HEK293 (cell line): ENCODE data around the gene CDYL2.
A peak's percentile ranks its signal among the peaks of the same experiment; 100 is the strongest.

Experiments used
- WT1 ChIP-seq: fragments of 450-650 bp; formaldehyde crosslinking; IDR thresholded peaks from 2 replicates; pipeline ENCODE4 v1.5.1; 2016; ENCODE audit warnings: missing biosample characterization, missing genetic modification characterization
- ZBTB17 ChIP-seq: fragments of 450-650 bp; formaldehyde crosslinking; IDR thresholded peaks from 2 replicates; pipeline ENCODE4 v1.5.1; 2016; ENCODE audit warnings: missing biosample characterization, missing genetic modification characterization
- ZIC2 ChIP-seq: fragments of 450-650 bp; formaldehyde crosslinking; IDR thresholded peaks from 2 replicates; pipeline ENCODE4 v1.5.1; 2016; ENCODE audit warnings: missing biosample characterization, missing genetic modification characterization
- ZNF223 ChIP-seq: fragments of 450-650 bp; formaldehyde crosslinking; IDR thresholded peaks from 2 replicates; pipeline ENCODE4 v1.5.1; 2016; ENCODE audit warnings: missing biosample characterization, missing genetic modification characterization
- ZNF366 ChIP-seq: fragments of 450-650 bp; formaldehyde crosslinking; conservative IDR thresholded peaks from 2 replicates; pipeline ENCODE4 v1.5.1; 2016; ENCODE audit warnings: missing biosample characterization, missing genetic modification characterization
- ZNF548 ChIP-seq: fragments of 450-650 bp; formaldehyde crosslinking; IDR thresholded peaks from 2 replicates; pipeline ENCODE4 v1.5.1; 2016; ENCODE audit warnings: missing biosample characterization, missing genetic modification characterization
- ZNF610 ChIP-seq: fragments of 450-650 bp; formaldehyde crosslinking; IDR thresholded peaks from 2 replicates; pipeline ENCODE4 v1.5.1; 2016; ENCODE audit warnings: missing biosample characterization, missing genetic modification characterization, borderline replicate concordance
- TF ChIP-seq, protein P1 (sequence below): fragments of 450-650 bp; formaldehyde crosslinking; IDR thresholded peaks from 2 replicates; pipeline ENCODE4 v1.5.1; 2016; ENCODE audit warnings: missing biosample characterization, missing genetic modification characterization
- TF ChIP-seq, protein P2 (sequence below): fragments of 450-650 bp; formaldehyde crosslinking; IDR thresholded peaks from 2 replicates; pipeline ENCODE4 v1.5.1; 2016; ENCODE audit warnings: missing biosample characterization, missing genetic modification characterization
- TF ChIP-seq, protein P3 (sequence below): fragments of 450-650 bp; formaldehyde crosslinking; IDR thresholded peaks from 2 replicates; pipeline ENCODE4 v1.5.1; 2017; ENCODE audit warnings: missing biosample characterization, missing genetic modification characterization
- TF ChIP-seq, protein P4 (sequence below): fragments of 450-650 bp; formaldehyde crosslinking; IDR thresholded peaks from 2 replicates; pipeline ENCODE4 v1.5.1; 2016; ENCODE audit warnings: missing biosample characterization, missing genetic modification characterization, borderline replicate concordance
- TF ChIP-seq, protein P5 (sequence below): fragments of 450-650 bp; formaldehyde crosslinking; IDR thresholded peaks from 2 replicates; pipeline ENCODE4 v1.5.1; 2016; ENCODE audit warnings: missing biosample characterization, missing genetic modification characterization
- TF ChIP-seq, protein P6 (sequence below): fragments of 450-650 bp; formaldehyde crosslinking; conservative IDR thresholded peaks from 2 replicates; pipeline ENCODE4 v1.5.1; 2016; ENCODE audit warnings: low read depth, missing biosample characterization, missing genetic modification characterization

The CDYL2 gene

DNA sequence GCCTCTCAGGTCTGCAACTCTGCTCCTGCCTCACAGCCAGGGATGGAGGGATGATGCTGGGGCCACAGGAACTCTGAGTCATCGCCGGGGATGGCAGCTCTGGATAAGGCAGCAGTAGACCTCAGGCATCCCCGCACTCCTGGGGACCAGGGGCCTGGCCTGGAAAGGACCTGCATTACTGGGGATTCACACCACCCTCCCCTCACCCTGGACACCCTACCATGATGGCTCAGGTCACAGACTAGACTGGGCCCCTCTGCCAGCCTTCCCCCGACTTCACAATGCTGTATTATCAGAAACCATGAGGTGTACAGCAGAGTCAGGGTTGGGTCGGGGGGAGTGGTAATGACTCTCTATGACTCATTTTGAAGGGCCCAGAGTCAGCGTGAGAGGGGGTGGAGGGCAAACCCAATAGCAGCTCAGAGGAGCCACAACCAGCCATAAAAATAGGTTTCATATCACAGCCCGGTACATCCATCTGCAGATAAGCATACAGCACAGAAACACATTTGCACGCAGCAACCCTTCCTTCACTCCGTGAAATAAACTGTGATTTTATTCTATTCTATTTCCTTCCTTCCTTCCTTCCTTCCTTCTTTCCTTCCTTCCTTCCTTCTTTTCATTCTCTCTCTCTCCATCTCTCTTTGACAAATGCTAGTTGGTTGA, 234.8 kb downstream of the CDYL2 start (continued):
- TF ChIP-seq ZNF610 (tag by site-specific recombination) = no peak
- peak; percentile 60 for TF ChIP-seq ZIC2
- TF ChIP-seq, protein P1, sequence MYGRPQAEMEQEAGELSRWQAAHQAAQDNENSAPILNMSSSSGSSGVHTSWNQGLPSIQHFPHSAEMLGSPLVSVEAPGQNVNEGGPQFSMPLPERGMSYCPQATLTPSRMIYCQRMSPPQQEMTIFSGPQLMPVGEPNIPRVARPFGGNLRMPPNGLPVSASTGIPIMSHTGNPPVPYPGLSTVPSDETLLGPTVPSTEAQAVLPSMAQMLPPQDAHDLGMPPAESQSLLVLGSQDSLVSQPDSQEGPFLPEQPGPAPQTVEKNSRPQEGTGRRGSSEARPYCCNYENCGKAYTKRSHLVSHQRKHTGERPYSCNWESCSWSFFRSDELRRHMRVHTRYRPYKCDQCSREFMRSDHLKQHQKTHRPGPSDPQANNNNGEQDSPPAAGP (tag by site-specific recombination) = peak; percentile 56; the same call in 1 of the 2 replicates
- TF ChIP-seq, protein P2, sequence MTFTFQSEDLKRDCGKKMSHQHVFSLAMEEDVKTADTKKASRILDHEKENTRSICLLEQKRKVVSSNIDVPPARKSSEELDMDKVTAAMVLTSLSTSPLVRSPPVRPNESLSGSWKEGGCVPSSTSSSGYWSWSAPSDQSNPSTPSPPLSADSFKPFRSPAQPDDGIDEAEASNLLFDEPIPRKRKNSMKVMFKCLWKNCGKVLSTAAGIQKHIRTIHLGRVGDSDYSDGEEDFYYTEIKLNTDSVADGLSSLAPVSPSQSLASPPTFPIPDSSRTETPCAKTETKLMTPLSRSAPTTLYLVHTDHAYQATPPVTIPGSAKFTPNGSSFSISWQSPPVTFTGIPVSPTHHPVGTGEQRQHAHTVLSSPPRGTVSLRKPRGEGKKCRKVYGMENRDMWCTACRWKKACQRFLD = no peak
- TF ChIP-seq WT1 (tag by site-specific recombination) = 0 out of 2 replicates have a peak, but pooled peaks have one; percentile 6
- peak; percentile 74 for TF ChIP-seq ZBTB17
- peak; percentile 95 for TF ChIP-seq ZNF366 (tag by site-specific recombination)
- no peak for TF ChIP-seq ZNF548 (tag by site-specific recombination)
- TF ChIP-seq, protein P3, sequence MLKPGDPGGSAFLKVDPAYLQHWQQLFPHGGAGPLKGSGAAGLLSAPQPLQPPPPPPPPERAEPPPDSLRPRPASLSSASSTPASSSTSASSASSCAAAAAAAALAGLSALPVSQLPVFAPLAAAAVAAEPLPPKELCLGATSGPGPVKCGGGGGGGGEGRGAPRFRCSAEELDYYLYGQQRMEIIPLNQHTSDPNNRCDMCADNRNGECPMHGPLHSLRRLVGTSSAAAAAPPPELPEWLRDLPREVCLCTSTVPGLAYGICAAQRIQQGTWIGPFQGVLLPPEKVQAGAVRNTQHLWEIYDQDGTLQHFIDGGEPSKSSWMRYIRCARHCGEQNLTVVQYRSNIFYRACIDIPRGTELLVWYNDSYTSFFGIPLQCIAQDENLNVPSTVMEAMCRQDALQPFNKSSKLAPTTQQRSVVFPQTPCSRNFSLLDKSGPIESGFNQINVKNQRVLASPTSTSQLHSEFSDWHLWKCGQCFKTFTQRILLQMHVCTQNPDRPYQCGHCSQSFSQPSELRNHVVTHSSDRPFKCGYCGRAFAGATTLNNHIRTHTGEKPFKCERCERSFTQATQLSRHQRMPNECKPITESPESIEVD (tag by site-specific recombination) = no peak
- TF ChIP-seq, protein P4, sequence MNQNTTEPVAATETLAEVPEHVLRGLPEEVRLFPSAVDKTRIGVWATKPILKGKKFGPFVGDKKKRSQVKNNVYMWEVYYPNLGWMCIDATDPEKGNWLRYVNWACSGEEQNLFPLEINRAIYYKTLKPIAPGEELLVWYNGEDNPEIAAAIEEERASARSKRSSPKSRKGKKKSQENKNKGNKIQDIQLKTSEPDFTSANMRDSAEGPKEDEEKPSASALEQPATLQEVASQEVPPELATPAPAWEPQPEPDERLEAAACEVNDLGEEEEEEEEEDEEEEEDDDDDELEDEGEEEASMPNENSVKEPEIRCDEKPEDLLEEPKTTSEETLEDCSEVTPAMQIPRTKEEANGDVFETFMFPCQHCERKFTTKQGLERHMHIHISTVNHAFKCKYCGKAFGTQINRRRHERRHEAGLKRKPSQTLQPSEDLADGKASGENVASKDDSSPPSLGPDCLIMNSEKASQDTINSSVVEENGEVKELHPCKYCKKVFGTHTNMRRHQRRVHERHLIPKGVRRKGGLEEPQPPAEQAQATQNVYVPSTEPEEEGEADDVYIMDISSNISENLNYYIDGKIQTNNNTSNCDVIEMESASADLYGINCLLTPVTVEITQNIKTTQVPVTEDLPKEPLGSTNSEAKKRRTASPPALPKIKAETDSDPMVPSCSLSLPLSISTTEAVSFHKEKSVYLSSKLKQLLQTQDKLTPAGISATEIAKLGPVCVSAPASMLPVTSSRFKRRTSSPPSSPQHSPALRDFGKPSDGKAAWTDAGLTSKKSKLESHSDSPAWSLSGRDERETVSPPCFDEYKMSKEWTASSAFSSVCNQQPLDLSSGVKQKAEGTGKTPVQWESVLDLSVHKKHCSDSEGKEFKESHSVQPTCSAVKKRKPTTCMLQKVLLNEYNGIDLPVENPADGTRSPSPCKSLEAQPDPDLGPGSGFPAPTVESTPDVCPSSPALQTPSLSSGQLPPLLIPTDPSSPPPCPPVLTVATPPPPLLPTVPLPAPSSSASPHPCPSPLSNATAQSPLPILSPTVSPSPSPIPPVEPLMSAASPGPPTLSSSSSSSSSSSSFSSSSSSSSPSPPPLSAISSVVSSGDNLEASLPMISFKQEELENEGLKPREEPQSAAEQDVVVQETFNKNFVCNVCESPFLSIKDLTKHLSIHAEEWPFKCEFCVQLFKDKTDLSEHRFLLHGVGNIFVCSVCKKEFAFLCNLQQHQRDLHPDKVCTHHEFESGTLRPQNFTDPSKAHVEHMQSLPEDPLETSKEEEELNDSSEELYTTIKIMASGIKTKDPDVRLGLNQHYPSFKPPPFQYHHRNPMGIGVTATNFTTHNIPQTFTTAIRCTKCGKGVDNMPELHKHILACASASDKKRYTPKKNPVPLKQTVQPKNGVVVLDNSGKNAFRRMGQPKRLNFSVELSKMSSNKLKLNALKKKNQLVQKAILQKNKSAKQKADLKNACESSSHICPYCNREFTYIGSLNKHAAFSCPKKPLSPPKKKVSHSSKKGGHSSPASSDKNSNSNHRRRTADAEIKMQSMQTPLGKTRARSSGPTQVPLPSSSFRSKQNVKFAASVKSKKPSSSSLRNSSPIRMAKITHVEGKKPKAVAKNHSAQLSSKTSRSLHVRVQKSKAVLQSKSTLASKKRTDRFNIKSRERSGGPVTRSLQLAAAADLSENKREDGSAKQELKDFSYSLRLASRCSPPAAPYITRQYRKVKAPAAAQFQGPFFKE (tag by site-specific recombination) = no peak
- TF ChIP-seq ZNF223 (tag by site-specific recombination) = no peak
- TF ChIP-seq, protein P5, sequence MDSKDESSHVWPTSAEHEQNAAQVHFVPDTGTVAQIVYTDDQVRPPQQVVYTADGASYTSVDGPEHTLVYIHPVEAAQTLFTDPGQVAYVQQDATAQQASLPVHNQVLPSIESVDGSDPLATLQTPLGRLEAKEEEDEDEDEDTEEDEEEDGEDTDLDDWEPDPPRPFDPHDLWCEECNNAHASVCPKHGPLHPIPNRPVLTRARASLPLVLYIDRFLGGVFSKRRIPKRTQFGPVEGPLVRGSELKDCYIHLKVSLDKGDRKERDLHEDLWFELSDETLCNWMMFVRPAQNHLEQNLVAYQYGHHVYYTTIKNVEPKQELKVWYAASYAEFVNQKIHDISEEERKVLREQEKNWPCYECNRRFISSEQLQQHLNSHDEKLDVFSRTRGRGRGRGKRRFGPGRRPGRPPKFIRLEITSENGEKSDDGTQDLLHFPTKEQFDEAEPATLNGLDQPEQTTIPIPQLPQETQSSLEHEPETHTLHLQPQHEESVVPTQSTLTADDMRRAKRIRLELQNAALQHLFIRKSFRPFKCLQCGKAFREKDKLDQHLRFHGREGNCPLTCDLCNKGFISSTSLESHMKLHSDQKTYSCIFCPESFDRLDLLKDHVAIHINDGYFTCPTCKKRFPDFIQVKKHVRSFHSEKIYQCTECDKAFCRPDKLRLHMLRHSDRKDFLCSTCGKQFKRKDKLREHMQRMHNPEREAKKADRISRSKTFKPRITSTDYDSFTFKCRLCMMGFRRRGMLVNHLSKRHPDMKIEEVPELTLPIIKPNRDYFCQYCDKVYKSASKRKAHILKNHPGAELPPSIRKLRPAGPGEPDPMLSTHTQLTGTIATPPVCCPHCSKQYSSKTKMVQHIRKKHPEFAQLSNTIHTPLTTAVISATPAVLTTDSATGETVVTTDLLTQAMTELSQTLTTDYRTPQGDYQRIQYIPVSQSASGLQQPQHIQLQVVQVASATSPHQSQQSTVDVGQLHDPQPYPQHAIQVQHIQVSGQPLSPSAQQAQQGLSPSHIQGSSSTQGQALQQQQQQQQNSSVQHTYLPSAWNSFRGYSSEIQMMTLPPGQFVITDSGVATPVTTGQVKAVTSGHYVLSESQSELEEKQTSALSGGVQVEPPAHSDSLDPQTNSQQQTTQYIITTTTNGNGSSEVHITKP (tag by site-specific recombination) = peak; percentile 98
- TF ChIP-seq, protein P6, sequence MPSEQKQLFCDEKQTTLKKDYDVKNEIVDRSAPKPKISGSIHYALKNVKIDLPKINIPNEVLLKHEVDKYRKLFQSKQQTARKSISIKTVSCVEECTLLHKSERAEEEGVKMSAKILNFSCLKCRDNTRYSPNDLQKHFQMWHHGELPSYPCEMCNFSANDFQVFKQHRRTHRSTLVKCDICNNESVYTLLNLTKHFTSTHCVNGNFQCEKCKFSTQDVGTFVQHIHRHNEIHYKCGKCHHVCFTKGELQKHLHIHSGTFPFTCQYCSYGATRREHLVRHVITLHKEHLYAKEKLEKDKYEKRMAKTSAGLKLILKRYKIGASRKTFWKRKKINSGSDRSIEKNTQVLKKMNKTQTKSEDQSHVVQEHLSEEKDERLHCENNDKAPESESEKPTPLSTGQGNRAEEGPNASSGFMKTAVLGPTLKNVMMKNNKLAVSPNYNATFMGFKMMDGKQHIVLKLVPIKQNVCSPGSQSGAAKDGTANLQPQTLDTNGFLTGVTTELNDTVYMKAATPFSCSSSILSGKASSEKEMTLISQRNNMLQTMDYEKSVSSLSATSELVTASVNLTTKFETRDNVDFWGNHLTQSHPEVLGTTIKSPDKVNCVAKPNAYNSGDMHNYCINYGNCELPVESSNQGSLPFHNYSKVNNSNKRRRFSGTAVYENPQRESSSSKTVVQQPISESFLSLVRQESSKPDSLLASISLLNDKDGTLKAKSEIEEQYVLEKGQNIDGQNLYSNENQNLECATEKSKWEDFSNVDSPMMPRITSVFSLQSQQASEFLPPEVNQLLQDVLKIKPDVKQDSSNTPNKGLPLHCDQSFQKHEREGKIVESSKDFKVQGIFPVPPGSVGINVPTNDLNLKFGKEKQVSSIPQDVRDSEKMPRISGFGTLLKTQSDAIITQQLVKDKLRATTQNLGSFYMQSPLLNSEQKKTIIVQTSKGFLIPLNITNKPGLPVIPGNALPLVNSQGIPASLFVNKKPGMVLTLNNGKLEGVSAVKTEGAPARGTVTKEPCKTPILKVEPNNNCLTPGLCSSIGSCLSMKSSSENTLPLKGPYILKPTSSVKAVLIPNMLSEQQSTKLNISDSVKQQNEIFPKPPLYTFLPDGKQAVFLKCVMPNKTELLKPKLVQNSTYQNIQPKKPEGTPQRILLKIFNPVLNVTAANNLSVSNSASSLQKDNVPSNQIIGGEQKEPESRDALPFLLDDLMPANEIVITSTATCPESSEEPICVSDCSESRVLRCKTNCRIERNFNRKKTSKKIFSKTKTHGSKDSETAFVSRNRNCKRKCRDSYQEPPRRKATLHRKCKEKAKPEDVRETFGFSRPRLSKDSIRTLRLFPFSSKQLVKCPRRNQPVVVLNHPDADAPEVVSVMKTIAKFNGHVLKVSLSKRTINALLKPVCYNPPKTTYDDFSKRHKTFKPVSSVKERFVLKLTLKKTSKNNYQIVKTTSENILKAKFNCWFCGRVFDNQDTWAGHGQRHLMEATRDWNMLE (tag by site-specific recombination) = peak; percentile 53
